NCI-H82 treated with DMSO at 0.1 percent for 48 hours (cell line): Measurements from ENCODE around the gene SSH2.

ENCODE experiments used
- DNase-seq: peaks from one replicate; lab custom pipeline; 2025; ENCODE audit not compliant: unreplicated experiment; lab: John Stamatoyannopoulos, UW

The SSH2 gene

GRCh38 chr17:29640413-29640812 is 289.6 kb downstream of the SSH2 start:
- no peak for DNase-seq

- no peak for DNase-seq
Observed at GRCh38 chr17:29633886-29634285, 296.1 kb downstream of the SSH2 start.

GRCh38 chr17:29630630-29631193 is 299.3 kb downstream of the SSH2 start:
- DNase-seq, result no peak

DNA sequence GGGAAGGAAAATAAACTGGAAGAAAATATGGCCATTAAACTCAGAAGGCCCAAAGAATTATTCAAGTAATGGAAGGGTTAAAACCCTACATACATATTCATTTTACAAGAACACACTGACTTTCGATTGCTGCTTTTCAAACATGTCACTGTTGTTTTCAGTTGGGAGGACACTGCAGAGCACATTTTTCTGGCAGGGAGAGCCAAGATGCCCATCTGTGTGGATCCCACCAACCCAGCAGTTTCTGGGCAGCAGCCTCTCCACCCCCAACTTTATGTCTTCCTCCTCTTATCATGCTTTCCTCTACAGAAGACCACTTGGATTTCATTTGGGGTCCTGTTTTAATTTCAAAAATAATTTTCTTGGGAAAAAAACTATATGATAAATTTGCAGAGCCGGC is 300.2 kb downstream of the SSH2 start:
- DNase-seq, result no peak

- no peak for DNase-seq
Observed at GRCh38 chr17:29628644-29629043, 301.4 kb downstream of the SSH2 start.

GRCh38 chr17:29627951-29628350 is 302.1 kb downstream of the SSH2 start:
- no peak for DNase-seq

- no peak for DNase-seq
Observed at GRCh38 chr17:29625037-29625750, 304.8 kb downstream of the SSH2 start.

GRCh38 chr17:29624586-29624985 is 305.4 kb downstream of the SSH2 start:
- no peak for DNase-seq

GRCh38 chr17:29623283-29623647 is 306.8 kb downstream of the SSH2 start:
- DNase-seq, result no peak

- peak; percentile 12 for DNase-seq
Observed at GRCh38 chr17:29622337-29623282, 307.4 kb downstream of the SSH2 start, which contains the start of gene CORO6. TSS of gene CORO6 (minus strand) at chr17:29622912. CDS start at chr17:29621421, 1,491 bp downstream.

- no peak for DNase-seq
Observed at GRCh38 chr17:29621751-29622194, 308.3 kb downstream of the SSH2 start.

- DNase-seq, result no peak
Observed at GRCh38 chr17:29620779-29621500, 309.1 kb downstream of the SSH2 start.

- no peak for DNase-seq
Observed at GRCh38 chr17:29620271-29620670, 309.8 kb downstream of the SSH2 start.

- no peak for DNase-seq
Observed at GRCh38 chr17:29619251-29619650, 310.8 kb downstream of the SSH2 start.

- no peak for DNase-seq
Observed at GRCh38 chr17:29618272-29619065, 311.6 kb downstream of the SSH2 start.

GRCh38 chr17:29617481-29618271 is 312.4 kb downstream of the SSH2 start:
- DNase-seq, result peak; percentile 46

DNA sequence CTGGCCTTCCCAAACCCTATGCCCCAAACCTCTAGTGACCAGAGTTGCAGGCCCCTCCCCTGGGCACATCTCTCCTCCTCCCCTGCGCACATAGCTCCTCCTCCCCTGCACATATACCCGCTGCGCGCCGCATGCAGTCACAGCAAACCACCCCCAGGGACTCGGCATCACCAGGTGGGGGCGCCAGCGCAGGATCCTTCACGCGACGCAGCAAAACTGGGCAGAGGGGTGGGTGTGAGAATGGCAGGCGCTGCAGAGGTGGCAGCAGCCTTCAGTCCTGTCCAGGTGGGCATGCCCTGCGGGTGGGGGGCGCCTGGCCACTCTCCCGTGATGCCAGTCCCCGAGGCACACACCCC is 312.9 kb downstream of the SSH2 start:
- DNase-seq, result peak; percentile 78

DNA sequence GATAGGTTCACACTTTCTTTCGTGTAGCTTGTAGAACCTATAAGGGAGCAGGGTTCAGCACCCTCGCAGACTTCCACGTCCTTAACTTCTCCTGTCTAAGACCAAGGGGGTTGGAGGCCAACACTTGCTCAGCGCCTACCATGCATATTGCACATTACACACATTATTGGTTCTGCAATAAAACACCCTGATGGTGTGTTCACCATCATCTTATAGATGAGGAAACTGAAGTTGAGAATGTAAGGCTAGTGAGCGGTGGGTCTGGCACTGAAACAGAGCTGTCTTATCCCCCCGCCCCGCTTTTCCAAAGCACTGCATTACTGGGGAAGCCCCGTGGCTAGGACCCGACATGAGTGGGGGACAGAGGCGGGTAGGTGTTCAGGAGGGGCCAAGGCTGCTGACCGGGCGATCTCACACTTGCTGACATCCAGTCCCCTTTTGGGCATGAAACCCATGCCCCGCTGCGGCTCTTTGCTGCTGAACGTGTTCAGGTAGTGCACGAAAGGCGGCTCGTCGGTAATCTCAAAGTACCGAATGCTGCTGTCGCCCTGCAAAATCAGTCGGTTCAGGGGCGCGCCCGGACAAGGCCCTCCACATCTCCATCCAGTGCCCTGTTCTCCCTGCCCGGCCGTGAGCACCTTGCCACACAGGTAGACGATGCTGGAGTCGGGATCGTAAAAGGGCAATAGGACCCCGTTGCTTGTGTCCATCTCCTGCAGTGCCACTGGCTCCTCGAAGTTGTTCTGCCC is 313.6 kb downstream of the SSH2 start:
- no peak for DNase-seq
